Esophagus muscularis mucosa (tissue), 4 donors: ENCODE measurements around the gene TOR1AIP2. TPM values are rescaled to one million over a fixed set of nuclear protein-coding genes. Genes with fewer than 3 reads are reported as not detected.

Experiments
- DNase-seq: peaks from one replicate; pipeline ENCODE4 v3.0.0-alpha.2; 2017; ENCODE audit errors: extremely low spot score
- H3K27ac ChIP-seq, 4 donors: fragments of 200-600 bp; sonication (generic); replicated peaks in 1 of 4; 1 replicate in 3 of 4; 2 replicates in 1 of 4; pipeline ENCODE4 v1.5.1; 2016 to 2019; ENCODE audit warnings: mild to moderate bottlenecking in 1 of 4
- H3K27me3 ChIP-seq, 4 donors: fragments of 200-600 bp; sonication (generic); one replicate each; pipeline versions ENCODE4 v1.5.1 to v1.6.0; 2016 to 2019
- H3K36me3 ChIP-seq, 4 donors: fragments of 200-600 bp; sonication (generic); one replicate each; pipeline ENCODE4 v1.5.1; 2016 to 2019
- H3K4me1 ChIP-seq, 4 donors: fragments of 200-600 bp; sonication (generic); one replicate each; pipeline ENCODE4 v1.5.1; 2016 to 2019
- H3K4me3 ChIP-seq, 4 donors: fragments of 200-600 bp; sonication (generic); 1 replicate in 2 of 4; 2 replicates in 2 of 4; pipeline ENCODE4 v1.5.1; 2016 to 2019; ENCODE audit warnings: mild to moderate bottlenecking in 4 of 4, moderate library complexity in 1 of 4
- H3K9me3 ChIP-seq, 4 donors: fragments of 200-600 bp; sonication (generic); 1 replicate in 3 of 4; 2 replicates in 1 of 4; pipeline ENCODE4 v1.5.1; 2016 to 2019
- EP300 ChIP-seq: sonication (generic); formaldehyde crosslinking; IDR thresholded peaks from one replicate; pipeline ENCODE4 v1.6.1; 2017; ENCODE audit warnings: antibody characterized with exemption
- POLR2A ChIP-seq: fragments of 450-650 bp; IDR thresholded peaks from one replicate; pipeline ENCODE4 v1.6.1; 2017; ENCODE audit warnings: antibody characterized with exemption, moderate library complexity, mild to moderate bottlenecking, low read depth
- POLR2AphosphoS5 ChIP-seq, 2 donors: sonication (generic); formaldehyde crosslinking; IDR thresholded peaks; one replicate each; pipeline ENCODE4 v1.6.1; 2017; ENCODE audit warnings: antibody characterized with exemption in 2 of 2
- WGBS: methylation state at CpG from one replicate; pipeline ENCODE4 v1.1.5; 2018; 5-methylcytosine and 5-hydroxymethylcytosine counted together
- intact Hi-C: fragments of 100-400 bp; cut with DNase I; formaldehyde crosslinking; loops from one replicate; pipeline ENCODE4 v1.15.1; 2023
- total RNA-seq, 4 donors: library from RNA; depleted of rRNA; stranded (reverse); fragments of >200 nt; gene quantifications; one replicate each; pipeline versions ENCODE4 v1.1.0 to v1.2.1, GENCODE V29; 2016
- TF ChIP-seq, protein P1 (sequence below), 3 experiments: fragments of 200-600 bp in 2 of 3; fragments of 450-650 bp in 1 of 3; sonication (generic) in 2 of 3; IDR thresholded peaks; one replicate each; pipeline ENCODE4 v1.5.1; 2017 to 2019; ENCODE audit warnings: antibody characterized with exemption in 3 of 3, mild to moderate bottlenecking in 2 of 3, moderate library complexity in 1 of 3

The TOR1AIP2 gene
- total RNA-seq, 4 donors from 2014 or later: 42.8 to 71.1 (median 47.0) TPM

- Histone ChIP-seq H3K27me3 (no peaks in the 10 kb centered on the region), H3K4me1 (peaks cover 0 to 5% (median 0%) of the 10 kb centered on the region in 4 donors), H3K4me3 (no peak overlapping the region), H3K36me3 (no peaks in the 10 kb centered on the region), H3K9me3 (no peaks in the 10 kb centered on the region), H3K27ac (no peak overlapping the region)
- TF ChIP-seq, protein P1, sequence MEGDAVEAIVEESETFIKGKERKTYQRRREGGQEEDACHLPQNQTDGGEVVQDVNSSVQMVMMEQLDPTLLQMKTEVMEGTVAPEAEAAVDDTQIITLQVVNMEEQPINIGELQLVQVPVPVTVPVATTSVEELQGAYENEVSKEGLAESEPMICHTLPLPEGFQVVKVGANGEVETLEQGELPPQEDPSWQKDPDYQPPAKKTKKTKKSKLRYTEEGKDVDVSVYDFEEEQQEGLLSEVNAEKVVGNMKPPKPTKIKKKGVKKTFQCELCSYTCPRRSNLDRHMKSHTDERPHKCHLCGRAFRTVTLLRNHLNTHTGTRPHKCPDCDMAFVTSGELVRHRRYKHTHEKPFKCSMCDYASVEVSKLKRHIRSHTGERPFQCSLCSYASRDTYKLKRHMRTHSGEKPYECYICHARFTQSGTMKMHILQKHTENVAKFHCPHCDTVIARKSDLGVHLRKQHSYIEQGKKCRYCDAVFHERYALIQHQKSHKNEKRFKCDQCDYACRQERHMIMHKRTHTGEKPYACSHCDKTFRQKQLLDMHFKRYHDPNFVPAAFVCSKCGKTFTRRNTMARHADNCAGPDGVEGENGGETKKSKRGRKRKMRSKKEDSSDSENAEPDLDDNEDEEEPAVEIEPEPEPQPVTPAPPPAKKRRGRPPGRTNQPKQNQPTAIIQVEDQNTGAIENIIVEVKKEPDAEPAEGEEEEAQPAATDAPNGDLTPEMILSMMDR (IDR thresholded peaks at IDR 0.05): no peak
- TF ChIP-seq POLR2A: no peak
- TF ChIP-seq POLR2AphosphoS5 (IDR thresholded peaks at IDR 0.05): no peak
- no peak for TF ChIP-seq EP300
- 87% methylated on average over 3 of the region's 9 CpGs for WGBS
- intact Hi-C loops: no loop called here
- DNase-seq: no peak
These were observed 49.0 kb downstream of the TOR1AIP2 start for GRCh38 chr1:179828554-179829110.

DNA sequence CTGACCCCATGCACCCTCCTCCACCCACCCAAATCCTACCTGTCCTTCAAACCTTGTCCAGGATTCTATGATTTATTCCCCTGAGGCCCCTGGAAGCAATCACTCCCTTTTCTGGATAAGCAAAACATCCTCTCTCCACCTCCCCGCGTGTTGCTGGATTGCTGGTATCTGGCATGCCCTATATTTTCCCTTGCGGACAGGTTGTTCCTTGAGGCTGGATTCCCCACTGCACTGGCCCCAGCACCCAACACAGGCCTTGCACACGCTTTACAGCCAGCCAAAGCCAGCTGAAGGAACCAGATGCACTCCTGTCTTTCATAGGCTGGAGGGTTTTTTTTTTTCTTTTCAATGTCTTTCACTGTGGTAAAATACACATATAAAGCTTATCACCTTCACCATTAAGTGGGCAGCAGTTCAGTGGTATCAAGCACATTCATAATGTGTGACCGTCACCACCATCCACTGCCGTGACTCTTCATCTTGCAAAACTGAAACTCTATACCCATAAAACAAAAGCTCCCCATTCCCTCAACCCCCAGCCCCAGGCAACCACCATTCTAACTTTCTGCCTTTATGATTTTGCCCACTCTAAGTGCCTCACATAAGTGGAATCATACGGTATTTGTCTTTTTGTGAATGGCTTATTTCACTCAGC, 50.9 kb downstream of the TOR1AIP2 start:
- Histone ChIP-seq H3K27me3 (no peaks in the 10 kb centered on the region), H3K27ac (no peak overlapping the region), H3K36me3 (no peaks in the 10 kb centered on the region), H3K9me3 (no peaks in the 10 kb centered on the region), H3K4me3 (no peak overlapping the region), H3K4me1 (peaks cover 0 to 5% (median 0%) of the 10 kb centered on the region in 4 donors)
- intact Hi-C loops: no loop called here
- DNase-seq: no peak
- 83% methylated on average over 7 of the region's 7 CpGs for WGBS
- TF ChIP-seq POLR2AphosphoS5 (IDR thresholded peaks at IDR 0.05) (no peak), POLR2A (no peak), EP300 (no peak)
- TF ChIP-seq, protein P1 (IDR thresholded peaks at IDR 0.05): no peak

DNA sequence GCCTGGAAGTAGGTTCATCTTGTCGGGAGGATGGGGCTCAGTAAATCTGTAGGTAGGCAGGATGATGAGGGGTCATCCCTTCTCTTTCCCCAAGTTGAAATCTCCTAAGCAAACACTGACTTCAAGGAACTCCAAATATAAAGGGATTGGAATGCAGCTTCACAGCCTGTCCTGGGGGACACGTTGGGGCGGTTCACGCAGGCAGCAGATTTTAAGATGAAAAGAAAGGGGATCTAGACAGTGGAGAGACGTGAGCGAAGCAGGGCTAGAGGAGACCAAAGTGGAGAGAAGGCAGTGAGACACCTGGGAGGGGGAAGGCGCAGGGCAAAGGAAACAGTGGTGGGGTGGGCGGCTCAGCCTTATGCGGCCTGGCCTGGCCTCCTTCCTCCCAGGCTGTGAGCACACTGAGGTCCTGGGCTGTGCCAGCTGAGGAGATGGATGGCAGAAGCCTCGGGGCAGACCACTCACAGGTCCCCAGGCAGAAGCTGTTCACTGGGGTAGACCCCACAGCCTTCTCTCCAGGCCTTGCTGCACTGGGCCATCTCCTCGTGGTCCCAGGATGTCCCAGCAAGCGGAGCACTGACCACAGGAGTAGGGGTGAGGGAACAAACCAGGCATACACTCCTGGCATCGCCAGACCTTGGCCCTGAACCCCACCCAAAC, 51.7 kb downstream of the TOR1AIP2 start:
- no peak for DNase-seq
- TF ChIP-seq POLR2A: no peak
- no peak for TF ChIP-seq POLR2AphosphoS5 (IDR thresholded peaks at IDR 0.05)
- TF ChIP-seq, protein P1 (IDR thresholded peaks at IDR 0.05): no peak
- TF ChIP-seq EP300: no peak
- Histone ChIP-seq H3K4me3 (no peak overlapping the region), H3K4me1 (peaks cover 0 to 5% (median 0%) of the 10 kb centered on the region in 4 donors), H3K27ac (no peak overlapping the region), H3K9me3 (no peaks in the 10 kb centered on the region), H3K27me3 (no peaks in the 10 kb centered on the region), H3K36me3 (no peaks in the 10 kb centered on the region)
- intact Hi-C loops: no loop called here
- WGBS: 86% methylated on average over 13 of the region's 13 CpGs

DNA sequence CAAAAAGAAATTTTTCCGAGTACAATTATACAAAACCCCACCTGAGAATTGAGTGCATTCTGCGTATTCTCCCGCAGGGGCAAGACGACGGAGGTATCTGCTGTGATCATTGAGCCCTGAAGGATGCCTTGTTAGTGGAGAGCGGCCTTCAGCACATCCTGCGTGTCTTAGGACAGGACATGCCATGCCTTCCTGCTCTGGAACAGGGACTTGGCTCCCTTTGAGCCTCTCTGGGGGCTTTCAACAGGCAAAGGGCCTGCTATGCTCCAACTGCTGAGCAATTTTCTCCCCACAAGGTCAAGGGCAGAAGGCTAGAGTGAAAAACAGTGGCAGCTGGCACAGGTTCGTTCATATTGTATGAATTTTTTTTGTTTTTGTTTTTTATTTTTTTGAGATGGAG, 52.4 kb downstream of the TOR1AIP2 start:
- WGBS: 90% methylated on average over 8 of the region's 8 CpGs
- Histone ChIP-seq H3K27me3 (no peaks in the 10 kb centered on the region), H3K4me1 (peaks cover 0 to 5% (median 0%) of the 10 kb centered on the region in 4 donors), H3K36me3 (no peaks in the 10 kb centered on the region), H3K9me3 (no peaks in the 10 kb centered on the region), H3K4me3 (no peak overlapping the region), H3K27ac (no peak overlapping the region)
- intact Hi-C loops: no loop called here
- no peak for DNase-seq
- TF ChIP-seq POLR2A (no peak), EP300 (no peak), POLR2AphosphoS5 (IDR thresholded peaks at IDR 0.05) (no peak)
- TF ChIP-seq, protein P1 (IDR thresholded peaks at IDR 0.05): no peak
